GM23248 (cell line): ENCODE measurements around the gene SGCE.

ENCODE experiments used
- EZH2 ChIP-seq: fragments of 200-600 bp; sonication (generic); IDR thresholded peaks from 2 replicates; pipeline ENCODE4 v1.6.1; 2018; ENCODE audit warnings: antibody characterized with exemption, mild to moderate bottlenecking; ENCODE audit not compliant: insufficient read depth, poor library complexity, severe bottlenecking
- EZH2phosphoT487 ChIP-seq: fragments of 200-600 bp; sonication (generic); IDR thresholded peaks from 2 replicates; pipeline ENCODE4 v1.6.1; 2018; ENCODE audit warnings: antibody characterized with exemption, moderate library complexity, mild to moderate bottlenecking, low read depth; ENCODE audit not compliant: insufficient read depth

- TF ChIP-seq EZH2 (no peak), EZH2phosphoT487 (no peak)
Measured at GRCh38 chr7:94655848-94656657, at the start of gene SGCE.
